Measurements from ENCODE around the gene ZBTB48.
"Not testable (repeated sequence)": the region's sequence is repeated elsewhere in the genome, so short reads cannot be mapped to it uniquely, and the experiment has no call there.

Gene ZBTB48

GRCh38 chr1:6579374-6580118, at the start of gene ZBTB48:
TSS of gene ZBTB48 (plus strand) at chr1:6579994. CDS start at chr1:6580610, 616 bp downstream.
- peak; percentile 86 to 95 (median 90) for DNase-seq

- no peak for DNase-seq
Measured at GRCh38 chr1:6530504-6531160, 49.2 kb upstream of the ZBTB48 start.

GRCh38 chr1:6531996-6532395, 47.8 kb upstream of the ZBTB48 start:
- no peak for DNase-seq

DNA sequence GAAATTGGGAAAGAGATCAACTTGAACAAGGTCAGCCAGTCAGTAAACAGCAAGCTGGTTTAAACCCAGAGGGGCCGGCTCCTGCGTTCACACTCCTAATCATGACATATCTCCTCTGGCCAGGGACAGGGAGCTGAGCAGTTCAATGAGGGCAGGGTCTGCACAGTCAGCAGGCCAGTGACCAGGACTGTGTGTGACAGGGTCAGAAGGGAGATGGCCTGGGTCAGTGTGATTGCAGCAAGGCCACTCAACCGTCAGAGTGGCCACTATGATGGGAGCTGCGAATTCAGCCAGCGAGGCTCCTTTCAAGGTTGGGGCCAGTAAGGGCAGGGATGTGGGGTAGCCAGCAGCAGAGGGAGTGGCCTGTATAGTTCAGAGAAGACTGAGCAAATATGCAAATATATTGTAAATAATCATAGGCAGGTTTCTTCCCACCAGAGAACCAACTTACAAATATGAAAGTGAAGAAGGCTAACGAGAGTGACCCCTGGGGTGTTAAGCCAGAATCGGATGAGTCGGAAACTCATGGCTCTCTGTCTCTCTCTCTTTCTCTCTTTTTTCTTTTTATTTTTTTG, 45.5 kb upstream of the ZBTB48 start:
- DNase-seq = no peak

DNA sequence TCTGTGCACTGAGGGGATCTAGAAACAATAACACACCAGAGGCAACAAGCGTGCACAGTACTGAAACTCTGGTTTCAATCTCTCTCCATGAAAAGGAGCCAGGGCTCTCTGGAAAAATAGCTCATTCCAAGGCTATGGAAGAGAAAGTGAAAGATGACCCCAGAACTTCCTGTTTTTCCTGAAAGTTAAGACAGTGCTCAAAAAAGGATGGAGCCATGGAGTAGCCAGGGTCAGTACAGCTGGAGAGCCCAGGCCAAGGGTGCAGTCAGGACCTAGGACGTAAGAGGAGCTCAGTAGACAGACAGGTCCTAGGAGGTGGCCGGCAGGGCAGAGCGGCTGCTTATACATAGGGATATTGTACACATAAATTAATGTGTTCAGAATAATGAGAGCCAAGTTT, 44.6 kb upstream of the ZBTB48 start:
- DNase-seq = no peak

DNA sequence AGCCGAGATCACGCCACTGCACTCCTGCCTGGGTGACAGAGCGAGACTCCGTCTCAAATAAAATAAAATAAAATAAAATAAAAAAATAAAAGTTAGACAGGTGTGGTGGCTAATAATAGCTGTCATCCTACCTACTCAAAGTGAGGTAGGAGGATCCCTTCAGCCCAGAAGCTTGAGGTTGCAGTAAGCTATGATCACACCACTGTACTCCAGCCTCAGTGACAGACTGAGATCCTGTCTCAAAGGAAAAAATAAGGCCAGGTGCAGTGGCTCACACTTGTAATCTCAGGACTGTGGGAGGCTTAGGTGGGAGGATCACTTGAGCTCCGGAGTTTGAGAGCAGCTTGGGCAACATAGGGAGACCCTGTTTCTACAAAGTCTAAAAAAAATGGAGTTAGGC, 43.5 kb upstream of the ZBTB48 start:
- DNase-seq = no peak

DNA sequence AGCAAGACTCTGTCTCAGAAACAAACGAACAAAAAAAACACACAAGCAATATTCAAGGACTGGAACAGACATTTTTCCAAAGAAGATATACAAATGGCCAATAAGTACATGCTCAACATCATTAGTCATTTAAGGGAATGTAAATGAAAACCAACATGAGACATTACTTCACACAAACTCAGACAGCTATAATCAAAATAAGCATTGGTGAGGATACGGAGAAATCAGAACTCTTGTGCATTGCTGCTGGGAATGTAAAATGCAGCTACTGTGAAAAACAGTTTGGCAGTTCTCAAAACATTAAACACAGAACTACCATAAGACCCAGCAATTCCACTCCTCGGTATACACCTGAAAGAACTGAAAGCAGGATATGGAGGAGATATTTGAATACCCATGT, 40.8 kb upstream of the ZBTB48 start:
- no peak for DNase-seq

DNA sequence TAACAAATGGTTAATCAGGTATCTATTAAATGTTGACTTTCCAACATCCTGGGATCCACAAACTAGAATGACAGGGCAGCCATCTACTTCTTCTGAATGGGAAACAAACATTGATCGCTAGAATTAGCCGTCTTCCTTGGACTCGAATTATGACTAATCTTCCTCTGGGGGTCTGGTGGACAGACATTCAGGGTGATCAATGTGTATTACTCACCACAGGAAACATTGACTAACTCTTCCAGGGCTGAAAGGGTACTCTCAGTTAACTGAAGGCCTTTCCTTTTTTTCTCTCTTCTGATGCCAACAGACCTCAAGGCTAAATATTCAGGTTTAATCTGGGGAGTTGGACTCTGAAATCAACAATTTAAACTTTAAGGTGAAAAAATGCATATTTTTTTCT, 35.0 kb upstream of the ZBTB48 start:
- no peak for DNase-seq

DNA sequence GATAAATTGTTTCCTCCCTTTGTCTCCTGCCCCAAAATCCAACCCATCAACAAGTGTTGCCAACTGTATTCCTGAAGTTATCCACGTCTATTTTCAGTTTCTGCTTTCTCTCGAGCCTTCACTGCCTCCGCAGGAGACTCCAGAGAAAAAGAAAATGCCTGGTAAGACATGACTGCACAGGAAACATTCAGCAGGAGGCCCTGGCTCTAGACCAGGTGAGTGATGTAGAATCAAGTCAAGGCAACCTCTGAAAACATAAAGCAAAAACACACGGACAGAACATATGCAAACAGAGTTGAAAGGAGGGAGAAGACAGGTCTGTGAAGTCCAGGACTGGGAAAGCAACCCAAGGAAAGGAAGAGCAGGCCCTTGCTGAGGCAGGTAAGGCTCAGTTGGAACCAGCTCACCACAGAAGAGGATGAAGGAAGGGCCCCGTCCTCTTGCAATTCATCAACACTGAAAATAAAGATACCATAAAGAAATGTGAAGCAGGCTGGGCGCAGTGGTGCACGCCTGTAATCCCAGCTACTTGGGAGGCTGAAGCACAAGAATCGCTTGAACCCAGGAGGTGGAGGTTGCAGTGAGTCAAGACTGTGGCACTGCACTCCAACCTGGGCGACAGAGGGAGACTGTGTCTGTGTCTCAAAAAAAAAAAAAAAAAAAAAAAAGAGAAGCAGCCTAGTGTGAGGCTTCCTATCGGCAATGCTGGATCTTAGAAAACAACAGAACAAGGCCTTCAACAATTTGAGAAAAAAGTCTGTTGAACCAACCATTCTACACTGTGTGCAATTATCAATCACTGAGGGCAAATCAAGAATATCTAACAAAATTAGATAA, 34.3 kb upstream of the ZBTB48 start:
- DNase-seq = no peak

GRCh38 chr1:6546326-6546725, 33.5 kb upstream of the ZBTB48 start:
- DNase-seq = no peak

GRCh38 chr1:6547301-6547700, 32.5 kb upstream of the ZBTB48 start:
- DNase-seq = no peak

GRCh38 chr1:6554031-6554906, 25.5 kb upstream of the ZBTB48 start, which contains the start of gene NOL9:
TSS of gene NOL9 (minus strand) at chr1:6554513. CDS start at chr1:6554502, 11 bp downstream.
- peak; percentile 89 to 93 (median 91) for DNase-seq

DNA sequence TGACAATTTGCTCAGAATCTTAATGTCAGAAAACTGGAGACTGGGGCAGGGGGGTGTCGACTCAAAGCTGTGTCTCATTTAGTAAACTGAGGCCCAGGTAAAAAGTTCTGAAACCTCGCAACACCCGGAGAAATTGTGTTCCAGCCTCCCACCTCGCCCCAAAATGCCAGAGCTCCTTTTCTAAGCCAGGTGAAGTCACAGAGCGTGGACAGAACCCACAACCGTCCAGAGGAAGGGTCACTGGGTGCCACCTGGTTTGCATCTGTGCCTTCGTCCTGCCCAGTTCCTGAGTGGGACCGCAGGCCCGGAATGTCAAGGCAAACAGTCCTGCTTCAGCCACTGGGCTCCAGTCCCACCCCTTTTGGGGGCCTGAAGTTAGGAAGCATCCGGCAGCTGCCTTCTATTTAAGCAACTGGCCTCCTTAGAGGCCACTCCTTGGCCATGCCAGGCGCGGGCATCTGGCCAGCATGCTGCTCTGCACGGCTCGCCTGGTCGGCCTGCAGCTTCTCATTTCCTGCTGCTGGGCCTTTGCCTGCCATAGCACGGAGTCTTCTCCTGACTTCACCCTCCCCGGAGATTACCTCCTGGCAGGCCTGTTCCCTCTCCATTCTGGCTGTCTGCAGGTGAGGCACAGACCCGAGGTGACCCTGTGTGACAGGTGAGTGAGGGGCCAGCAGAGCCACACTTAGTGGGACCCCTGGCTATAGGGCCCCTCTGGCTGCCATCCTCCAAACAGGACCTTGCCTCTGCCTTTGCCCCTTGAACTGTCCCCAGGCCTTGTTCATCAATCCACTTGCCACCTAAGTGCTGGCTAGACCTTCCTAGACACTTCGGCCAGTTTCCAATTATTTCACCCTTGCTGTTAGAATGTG, 24.7 kb upstream of the ZBTB48 start, which contains the start of gene TAS1R1:
TSS of gene TAS1R1 (plus strand) at position 401 of the 872 bp plus-strand sequence. CDS start at position 468, 67 bp downstream.
- DNase-seq = no peak

- no peak for DNase-seq
Measured at GRCh38 chr1:6557597-6557996, 22.2 kb upstream of the ZBTB48 start.

- DNase-seq = not testable (repeated sequence)
Measured at GRCh38 chr1:6559161-6559560, 20.6 kb upstream of the ZBTB48 start.

DNA sequence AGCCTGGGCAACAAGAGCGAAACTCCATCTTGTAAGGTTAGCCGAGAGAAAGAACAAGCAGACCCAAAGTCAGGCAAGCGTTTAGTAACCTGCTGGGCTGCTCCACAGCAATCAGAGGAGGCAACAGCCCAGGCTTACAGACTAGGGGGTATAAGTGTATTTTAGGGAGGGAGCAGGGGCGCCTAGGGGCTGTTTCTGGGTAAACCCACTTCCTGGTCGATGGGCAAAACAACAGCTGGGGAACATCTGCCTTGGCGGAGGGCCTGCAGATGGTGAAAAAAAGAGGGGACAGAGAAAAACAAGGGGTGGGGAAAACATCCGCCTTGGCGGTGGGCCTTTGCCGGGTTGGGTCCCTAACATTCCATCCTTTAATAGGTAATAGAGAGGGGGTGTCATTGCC, 19.5 kb upstream of the ZBTB48 start:
- no peak for DNase-seq

GRCh38 chr1:6569033-6569432, 10.8 kb upstream of the ZBTB48 start:
- no peak for DNase-seq

GRCh38 chr1:6570100-6570499, 9.7 kb upstream of the ZBTB48 start:
- DNase-seq = no peak

- no peak for DNase-seq
Measured at GRCh38 chr1:6570987-6571386, 8.8 kb upstream of the ZBTB48 start.

- DNase-seq = no peak
Measured at GRCh38 chr1:6572653-6573383, 7.0 kb upstream of the ZBTB48 start.

Data from activated naive CD4-positive, alpha-beta T cell (primary cell).